DMS114 treated with DMSO at 0.1 percent for 48 hours (cell line): ENCODE measurements around the gene BCDIN3D.

Experiments
- DNase-seq: peaks from one replicate; lab custom pipeline; 2025; ENCODE audit not compliant: unreplicated experiment; lab: John Stamatoyannopoulos, UW

BCDIN3D gene

GRCh38 chr12:49798934-49799333 is 44.0 kb downstream of the BCDIN3D start:
- DNase-seq = no peak

GRCh38 chr12:49798248-49798647 is 44.7 kb downstream of the BCDIN3D start:
- no peak for DNase-seq

- DNase-seq = no peak
Observed at GRCh38 chr12:49797449-49797776, 45.5 kb downstream of the BCDIN3D start.

GRCh38 chr12:49796606-49797448 is 46.1 kb downstream of the BCDIN3D start:
- DNase-seq = no peak

GRCh38 chr12:49796155-49796554 is 46.8 kb downstream of the BCDIN3D start:
- no peak for DNase-seq

GRCh38 chr12:49795654-49796105 is 47.2 kb downstream of the BCDIN3D start:
- DNase-seq = no peak

DNA sequence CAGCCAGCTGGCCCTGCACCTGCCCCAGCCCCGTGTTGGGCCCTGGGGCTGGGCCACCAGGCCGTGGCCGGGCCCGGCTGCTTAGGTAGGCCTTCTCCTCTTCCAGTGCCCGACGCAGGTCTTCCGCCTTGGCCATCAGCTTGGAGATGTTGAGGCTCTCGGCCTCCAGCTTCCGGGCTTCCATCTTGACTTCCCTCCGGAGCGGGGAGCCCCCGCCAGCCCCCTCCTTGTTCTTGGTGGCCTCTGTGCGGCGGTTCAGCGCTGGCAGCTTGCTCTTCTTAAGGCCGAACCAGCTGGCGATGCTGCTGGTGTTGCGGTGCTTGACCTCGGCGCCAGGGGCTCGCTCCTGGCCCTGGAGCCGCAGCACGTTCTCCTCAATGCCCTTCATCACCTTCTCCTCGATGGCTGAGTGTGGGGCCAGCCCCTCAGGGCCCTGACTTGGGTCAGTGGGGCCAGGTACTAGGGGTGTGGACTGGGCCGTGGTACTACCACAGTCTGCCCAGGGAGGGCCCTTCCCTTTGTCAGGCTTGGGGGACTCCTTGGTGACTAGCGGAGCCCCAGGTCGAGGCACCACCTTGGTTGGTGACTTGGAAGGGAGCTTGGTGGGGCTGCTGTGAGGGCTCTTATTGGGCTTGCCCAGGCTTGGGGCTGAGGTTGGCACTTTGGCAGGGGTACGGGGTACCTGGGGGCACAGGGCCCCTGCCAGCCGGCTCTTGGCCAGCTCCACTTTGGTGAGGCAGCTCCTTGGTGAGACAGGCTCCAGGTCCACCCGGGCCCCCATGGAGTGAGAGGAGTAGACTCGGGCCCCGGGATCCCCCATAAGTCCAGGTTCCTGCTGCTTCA is 47.9 kb downstream of the BCDIN3D start:
- no peak for DNase-seq

GRCh38 chr12:49794021-49794420 is 48.9 kb downstream of the BCDIN3D start:
- no peak for DNase-seq

DNA sequence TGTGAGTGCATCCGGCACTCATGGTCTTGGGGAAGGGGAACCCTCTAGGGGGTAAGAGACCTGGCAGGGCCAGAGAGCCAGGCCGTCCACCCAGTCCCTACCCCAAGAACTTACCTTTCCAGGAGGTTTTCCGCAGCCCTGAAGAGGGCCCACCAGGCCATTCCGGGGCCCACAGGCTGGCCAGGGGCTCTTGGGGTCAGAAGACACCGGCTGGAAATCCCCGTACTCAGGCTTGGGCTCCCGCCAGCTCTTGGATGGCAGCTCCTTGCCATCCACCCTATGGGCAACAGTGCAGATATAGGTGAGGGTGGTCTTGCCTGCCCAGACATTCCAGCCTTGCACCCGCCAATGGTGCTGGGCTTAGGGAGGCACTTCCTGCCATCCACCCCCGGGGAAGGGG is 49.3 kb downstream of the BCDIN3D start:
- no peak for DNase-seq

- no peak for DNase-seq
Observed at GRCh38 chr12:49792976-49793580, 49.8 kb downstream of the BCDIN3D start.

- no peak for DNase-seq
Observed at GRCh38 chr12:49792181-49792970, 50.5 kb downstream of the BCDIN3D start.

- no peak for DNase-seq
Observed at GRCh38 chr12:49791700-49792099, 51.2 kb downstream of the BCDIN3D start.

DNA sequence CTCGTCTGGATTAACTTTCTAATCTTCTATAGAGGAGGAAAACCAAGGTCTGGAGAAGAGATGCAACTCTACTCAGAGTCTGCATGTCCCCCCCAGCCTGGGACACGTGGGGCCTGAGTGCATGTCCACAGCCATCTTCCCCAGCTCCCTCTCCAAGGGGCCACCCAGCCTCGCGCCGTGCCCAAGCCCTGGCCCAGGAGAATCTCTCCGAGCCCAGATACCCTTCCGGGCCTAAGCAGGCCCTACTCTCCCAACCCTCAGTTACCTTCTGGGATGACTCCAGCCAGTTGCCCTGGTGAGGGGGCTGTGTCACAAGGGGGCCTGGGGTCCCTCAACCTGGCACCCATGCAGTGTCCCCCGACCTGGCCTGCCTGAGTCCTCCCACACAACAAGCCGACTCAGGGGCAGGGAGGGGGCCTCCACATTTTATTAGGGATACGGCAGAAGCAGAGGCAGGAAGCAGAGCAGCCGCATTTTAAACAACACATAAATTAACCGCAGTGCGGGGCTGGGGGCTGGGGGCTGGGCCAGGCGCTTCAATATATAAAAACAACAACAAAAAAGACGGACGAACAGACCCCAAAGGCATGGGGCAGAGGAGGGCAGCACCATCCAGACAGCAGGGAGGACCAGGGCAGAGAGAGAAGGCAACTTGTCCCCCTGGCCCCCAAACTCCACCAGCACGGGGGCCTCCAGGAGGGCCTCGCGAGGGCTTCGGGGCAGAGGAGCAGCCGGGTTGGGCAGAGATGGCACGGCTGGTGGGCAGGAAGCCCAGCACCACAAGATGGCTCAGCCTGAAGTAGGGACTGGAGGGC is 52.0 kb downstream of the BCDIN3D start:
- no peak for DNase-seq

GRCh38 chr12:49789992-49790391 is 52.9 kb downstream of the BCDIN3D start:
- no peak for DNase-seq

DNA sequence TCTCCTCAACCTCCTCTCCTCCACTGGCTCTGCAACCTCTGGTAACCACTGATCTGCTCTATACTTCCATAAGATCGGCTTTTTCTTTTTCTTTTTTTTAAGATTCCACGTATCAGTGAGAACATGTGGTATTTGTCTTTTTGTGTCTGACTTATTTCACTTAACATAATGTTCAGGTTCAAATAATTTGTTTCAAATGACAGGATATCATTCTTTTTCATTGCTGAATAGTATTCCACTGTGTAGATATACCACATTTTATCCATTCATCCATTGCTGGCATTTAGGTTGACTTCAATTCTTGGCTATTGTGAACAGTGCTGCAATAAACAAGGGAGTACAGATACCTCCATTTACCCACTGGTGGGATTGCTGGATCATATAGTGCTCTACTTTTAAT is 55.2 kb downstream of the BCDIN3D start:
- DNase-seq = no peak
